ENCODE data around the gene LAS1L.

The LAS1L gene

DNA sequence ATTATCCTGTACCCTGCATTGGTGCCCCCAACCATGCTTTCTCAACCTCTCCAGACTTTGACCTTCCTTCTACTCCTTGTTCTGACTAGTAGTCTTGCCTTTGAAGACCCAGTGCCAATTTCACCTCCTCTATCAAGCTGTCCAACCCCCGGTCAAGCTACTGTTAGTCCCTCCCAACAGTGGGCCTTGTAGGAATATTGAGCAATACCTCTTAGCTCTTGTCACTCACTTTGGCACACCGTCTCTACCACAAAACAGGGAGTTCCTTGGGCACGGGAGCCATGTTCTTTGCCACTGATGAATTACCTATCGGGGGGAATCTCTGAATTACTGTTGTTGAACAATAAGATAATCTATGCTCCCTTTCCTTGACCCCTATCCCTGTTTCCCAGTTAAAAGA is 25.2 kb downstream of the LAS1L start:
- H3K27ac ChIP-seq (ENCODE audit: low read depth, low read length, poor library complexity, severe bottlenecking) = no peak overlapping the region
- no peak overlapping the region for H3K9ac ChIP-seq (ENCODE audit: low read length)
- no peak overlapping the region for H3K4me3 ChIP-seq (ENCODE audit: low read depth, low read length, poor library complexity, severe bottlenecking)
- peaks cover 21% of the 10 kb centered on the region; the same call in 1 of the 2 replicates for H3K36me3 ChIP-seq (ENCODE audit: insufficient read depth, low read length)
- no peaks in the 10 kb centered on the region for H3F3A ChIP-seq (ENCODE audit: insufficient read depth, low read length)
- H3K9me3 ChIP-seq (ENCODE audit: low read length) = no peaks in the 10 kb centered on the region
- no peaks in the 10 kb centered on the region for H3K9me2 ChIP-seq (ENCODE audit: low read depth, low read length)
- H4K20me1 ChIP-seq (ENCODE audit: insufficient read depth, low read length) = no peaks in the 10 kb centered on the region
- H3K4me2 ChIP-seq (ENCODE audit: low read length) = no peak overlapping the region
- H3K79me2 ChIP-seq (ENCODE audit: insufficient read depth, low read length) = no peaks in the 10 kb centered on the region
- no peaks in the 10 kb centered on the region for H3K27me3 ChIP-seq (ENCODE audit: insufficient read depth, low read length)
- H2AFZ ChIP-seq (ENCODE audit: low read length) = no peak overlapping the region
- no peaks in the 10 kb centered on the region for H3K4me1 ChIP-seq (ENCODE audit: insufficient read depth, low read length, severe bottlenecking)
- TF ChIP-seq, protein P1, sequence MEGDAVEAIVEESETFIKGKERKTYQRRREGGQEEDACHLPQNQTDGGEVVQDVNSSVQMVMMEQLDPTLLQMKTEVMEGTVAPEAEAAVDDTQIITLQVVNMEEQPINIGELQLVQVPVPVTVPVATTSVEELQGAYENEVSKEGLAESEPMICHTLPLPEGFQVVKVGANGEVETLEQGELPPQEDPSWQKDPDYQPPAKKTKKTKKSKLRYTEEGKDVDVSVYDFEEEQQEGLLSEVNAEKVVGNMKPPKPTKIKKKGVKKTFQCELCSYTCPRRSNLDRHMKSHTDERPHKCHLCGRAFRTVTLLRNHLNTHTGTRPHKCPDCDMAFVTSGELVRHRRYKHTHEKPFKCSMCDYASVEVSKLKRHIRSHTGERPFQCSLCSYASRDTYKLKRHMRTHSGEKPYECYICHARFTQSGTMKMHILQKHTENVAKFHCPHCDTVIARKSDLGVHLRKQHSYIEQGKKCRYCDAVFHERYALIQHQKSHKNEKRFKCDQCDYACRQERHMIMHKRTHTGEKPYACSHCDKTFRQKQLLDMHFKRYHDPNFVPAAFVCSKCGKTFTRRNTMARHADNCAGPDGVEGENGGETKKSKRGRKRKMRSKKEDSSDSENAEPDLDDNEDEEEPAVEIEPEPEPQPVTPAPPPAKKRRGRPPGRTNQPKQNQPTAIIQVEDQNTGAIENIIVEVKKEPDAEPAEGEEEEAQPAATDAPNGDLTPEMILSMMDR (IDR thresholded peaks at IDR 0.05; ENCODE audit: low read length) = no peak
- no peak for TF ChIP-seq EZH2 (IDR thresholded peaks at IDR 0.05; ENCODE audit: borderline replicate concordance, low read length)

- Histone ChIP-seq H3K4me3 (ENCODE audit: low read depth, low read length, poor library complexity, severe bottlenecking) (no peak overlapping the region), H3K36me3 (ENCODE audit: insufficient read depth, low read length) (peaks cover 15% of the 10 kb centered on the region; the same call in 1 of the 2 replicates), H3K9ac (ENCODE audit: low read length) (no peak overlapping the region), H3K4me1 (ENCODE audit: insufficient read depth, low read length, severe bottlenecking) (no peaks in the 10 kb centered on the region), H3K9me2 (ENCODE audit: low read depth, low read length) (no peaks in the 10 kb centered on the region), H3K27me3 (ENCODE audit: insufficient read depth, low read length) (no peaks in the 10 kb centered on the region), H3K79me2 (ENCODE audit: insufficient read depth, low read length) (no peaks in the 10 kb centered on the region), H3K27ac (ENCODE audit: low read depth, low read length, poor library complexity, severe bottlenecking) (no peak overlapping the region), H3K9me3 (ENCODE audit: low read length) (no peaks in the 10 kb centered on the region), H3F3A (ENCODE audit: insufficient read depth, low read length) (no peaks in the 10 kb centered on the region), H3K4me2 (ENCODE audit: low read length) (no peak overlapping the region), H2AFZ (ENCODE audit: low read length) (no peak overlapping the region), H4K20me1 (ENCODE audit: insufficient read depth, low read length) (no peaks in the 10 kb centered on the region)
- TF ChIP-seq EZH2 (IDR thresholded peaks at IDR 0.05; ENCODE audit: borderline replicate concordance, low read length) = no peak
- TF ChIP-seq, protein P1 (IDR thresholded peaks at IDR 0.05; ENCODE audit: low read length) = no peak
Measured at GRCh38 chrX:65508851-65509250, 25.7 kb downstream of the LAS1L start.

- Histone ChIP-seq H3F3A (ENCODE audit: insufficient read depth, low read length) (no peaks in the 10 kb centered on the region), H3K9ac (ENCODE audit: low read length) (no peak overlapping the region), H3K36me3 (ENCODE audit: insufficient read depth, low read length) (no peaks in the 10 kb centered on the region), H3K79me2 (ENCODE audit: insufficient read depth, low read length) (no peaks in the 10 kb centered on the region), H3K27ac (ENCODE audit: low read depth, low read length, poor library complexity, severe bottlenecking) (no peak overlapping the region), H2AFZ (ENCODE audit: low read length) (no peak overlapping the region), H3K4me2 (ENCODE audit: low read length) (no peak overlapping the region), H3K4me3 (ENCODE audit: low read depth, low read length, poor library complexity, severe bottlenecking) (no peak overlapping the region), H3K4me1 (ENCODE audit: insufficient read depth, low read length, severe bottlenecking) (no peaks in the 10 kb centered on the region), H3K9me2 (ENCODE audit: low read depth, low read length) (no peaks in the 10 kb centered on the region), H3K27me3 (ENCODE audit: insufficient read depth, low read length) (no peaks in the 10 kb centered on the region), H3K9me3 (ENCODE audit: low read length) (no peaks in the 10 kb centered on the region), H4K20me1 (ENCODE audit: insufficient read depth, low read length) (no peaks in the 10 kb centered on the region)
- no peak for TF ChIP-seq EZH2 (IDR thresholded peaks at IDR 0.05; ENCODE audit: borderline replicate concordance, low read length)
- TF ChIP-seq, protein P1 (IDR thresholded peaks at IDR 0.05; ENCODE audit: low read length) = no peak
Measured at GRCh38 chrX:65502618-65503017, 32.0 kb downstream of the LAS1L start.

All from OCI-LY1 (cell line).